HepG2 (cell line): ENCODE data around the gene DHX16. TPM values are rescaled to one million over a fixed set of nuclear protein-coding genes. Genes with fewer than 3 reads are reported as not detected.
A peak's percentile ranks its signal among the peaks of the same experiment; 100 is the strongest.

ENCODE experiments used
- ATAC-seq: fragments of 200-7000 bp; cut with Tn5 transposase; 3 replicates; pipeline ENCODE4 v1.9.1; 2020; ENCODE audit warnings: mild to moderate bottlenecking, moderate library complexity
- BruUV-seq: library from RNA; stranded (reverse); fragments of 400-500 nt; replicated peaks from 2 replicates; lab custom pipeline; 2021; lab: Mats Ljungman, UMichigan
- CTCF ChIA-PET: fragments of 300-600 bp; formaldehyde crosslinking; extraction: SDS; loops from one replicate; lab custom pipeline; 2021; ENCODE audit warnings: low total read pairs, inconsistent platforms, low intra/inter-chr PET ratio; lab: Yijun Ruan, JAX
- POLR2A ChIA-PET: fragments of 350-600 bp; sonication (Branson Sonifier 250); formaldehyde crosslinking; loops from one replicate; lab custom pipeline; 2020; ENCODE audit warnings: antibody characterized with exemption, inconsistent platforms; lab: Yijun Ruan, JAX
- DNase-seq: peaks from one replicate; pipeline ENCODE4 v3.0.0-alpha.2; 2015; ENCODE audit warnings: low spot score
- FAIRE-seq: peaks from 3 replicates; lab custom pipeline; 2011; peaks lifted over from hg19 to GRCh38; lab: Jason Lieb, UNC
- H2AFZ ChIP-seq: one replicate; pipeline ENCODE4 v1.6.1; 2011; ENCODE audit warnings: low read length, inconsistent platforms
- H3K27ac ChIP-seq: fragments of 300-600 bp; 3 replicates; pipeline ENCODE4 v1.8.0; 2011; ENCODE audit warnings: mixed run types, mild to moderate bottlenecking, mixed read lengths, low read length, inconsistent platforms; ENCODE audit not compliant: insufficient read depth; ENCODE audit errors: extremely low read length
- H3K27me3 ChIP-seq, 2 experiments: fragments of 200-600 bp in 1 of 2; 2 replicates in 1 of 2; 3 replicates in 1 of 2; pipeline versions ENCODE4 v1.6.0 to v1.8.0; 2011; ENCODE audit warnings: low read length in 2 of 2, mild to moderate bottlenecking in 2 of 2, moderate library complexity in 2 of 2, inconsistent platforms in 1 of 2; ENCODE audit not compliant: insufficient read depth in 2 of 2, control insufficient read depth in 1 of 2
- H3K36me3 ChIP-seq, 2 experiments: fragments of 200-600 bp in 1 of 2; replicated peaks in 1 of 2; 2 replicates in 1 of 2; 3 replicates in 1 of 2; pipeline versions ENCODE4 v1.5.1 to v1.8.0; 2011; ENCODE audit warnings: low read length in 2 of 2, inconsistent platforms in 1 of 2; ENCODE audit not compliant: insufficient read depth in 2 of 2, control insufficient read depth in 1 of 2
- H3K4me1 ChIP-seq: 2 replicates; pipeline ENCODE4 v1.5.1; 2012; ENCODE audit warnings: low read length, inconsistent platforms; ENCODE audit not compliant: insufficient read depth
- H3K4me2 ChIP-seq: 2 replicates; pipeline ENCODE4 v1.6.0; 2011; ENCODE audit warnings: low read depth, low read length, inconsistent platforms
- H3K4me3 ChIP-seq, 3 experiments: fragments of 200-600 bp in 1 of 3; sonication (generic), shearing (Covaris generic) in 1 of 3; replicated peaks in 1 of 3; 2 replicates each; pipeline ENCODE4 v1.5.1; 2011 to 2016; ENCODE audit warnings: low read length in 3 of 3, inconsistent platforms in 2 of 3, low read depth in 2 of 3, mild to moderate bottlenecking in 2 of 3, control low read depth in 1 of 3, mixed read lengths in 1 of 3; ENCODE audit not compliant: insufficient read depth in 1 of 3
- H3K79me2 ChIP-seq: one replicate; pipeline ENCODE4 v1.6.1; 2011; ENCODE audit warnings: low read length, inconsistent platforms; ENCODE audit not compliant: insufficient read depth
- H3K9ac ChIP-seq: 2 replicates; pipeline ENCODE4 v1.6.0; 2011; ENCODE audit warnings: mild to moderate bottlenecking, low read depth, low read length, inconsistent platforms; ENCODE audit not compliant: insufficient read depth
- H3K9me3 ChIP-seq: 2 replicates; pipeline ENCODE4 v1.5.1; 2012; ENCODE audit warnings: mild to moderate bottlenecking, low read length
- H4K20me1 ChIP-seq: 2 replicates; pipeline ENCODE4 v1.6.0; 2011; ENCODE audit warnings: inconsistent platforms, mild to moderate bottlenecking, low read length, moderate library complexity; ENCODE audit not compliant: insufficient read depth
- ARHGAP35 ChIP-seq: sonication (generic); formaldehyde crosslinking; IDR thresholded peaks from 2 replicates; pipeline ENCODE4 v1.9.0; 2022; ENCODE audit warnings: mild to moderate bottlenecking, inconsistent platforms, moderate library complexity, missing genetic modification reagents, borderline replicate concordance
- FOSL2 ChIP-seq: sonication (generic); formaldehyde crosslinking; IDR thresholded peaks from 2 replicates; pipeline ENCODE4 v1.4.0; 2020; ENCODE audit warnings: missing genetic modification reagents
- FOXA3 ChIP-seq: IDR thresholded peaks from 2 replicates; pipeline ENCODE4 v1.6.1; 2016; ENCODE audit warnings: missing genetic modification reagents, missing compliant biosample characterization
- HCFC1 ChIP-seq: fragments of 150-350 bp; IDR thresholded peaks from 2 replicates; pipeline ENCODE4 v1.6.1; 2014; ENCODE audit warnings: low read depth, low read length
- HDAC2 ChIP-seq: sonication (generic); formaldehyde crosslinking; IDR thresholded peaks from 2 replicates; pipeline ENCODE4 v1.4.0; 2020; ENCODE audit warnings: missing genetic modification reagents
- ISL2 ChIP-seq: sonication (generic); formaldehyde crosslinking; IDR thresholded peaks from 2 replicates; pipeline ENCODE4 v1.5.0; 2020; ENCODE audit warnings: missing genetic modification reagents
- NFYC ChIP-seq: IDR thresholded peaks from 2 replicates; pipeline ENCODE4 v1.6.1; 2016; ENCODE audit warnings: missing genetic modification reagents, missing compliant biosample characterization
- NPAS2 ChIP-seq: sonication (generic); formaldehyde crosslinking; IDR thresholded peaks from 2 replicates; pipeline ENCODE4 v1.8.0; 2022; ENCODE audit warnings: mild to moderate bottlenecking, missing genetic modification reagents, borderline replicate concordance
- PPARG ChIP-seq: conservative IDR thresholded peaks from 2 replicates; pipeline ENCODE4 v1.6.1; 2016; ENCODE audit warnings: missing biosample characterization, missing genetic modification reagents
- RFX1 ChIP-seq: fragments of 450-650 bp; IDR thresholded peaks from 2 replicates; pipeline ENCODE4 v1.6.1; 2017
- SETDB1 ChIP-seq: sonication (generic); formaldehyde crosslinking; IDR thresholded peaks from 2 replicates; pipeline ENCODE4 v1.5.1; 2020; ENCODE audit warnings: missing genetic modification reagents, mild to moderate bottlenecking, borderline replicate concordance
- SP140L ChIP-seq: sonication (generic); formaldehyde crosslinking; IDR thresholded peaks from 2 replicates; pipeline ENCODE4 v1.4.0; 2020; ENCODE audit warnings: missing genetic modification reagents, borderline replicate concordance
- THAP9 ChIP-seq: sonication (generic); formaldehyde crosslinking; IDR thresholded peaks from 2 replicates; pipeline ENCODE4; 2020; ENCODE audit warnings: missing genetic modification reagents, mild to moderate bottlenecking, borderline replicate concordance
- ZNF234 ChIP-seq: sonication (generic); formaldehyde crosslinking; conservative IDR thresholded peaks from 2 replicates; pipeline ENCODE4 v1.5.1; 2020; ENCODE audit warnings: mild to moderate bottlenecking, missing genetic modification reagents
- ZNF333 ChIP-seq: sonication (generic); formaldehyde crosslinking; IDR thresholded peaks from 2 replicates; pipeline ENCODE4 v1.4.0; 2020; ENCODE audit warnings: mild to moderate bottlenecking, missing genetic modification reagents, borderline replicate concordance
- ZNF549 ChIP-seq: sonication (generic); formaldehyde crosslinking; IDR thresholded peaks from 2 replicates; pipeline ENCODE4 v1.5.0; 2020; ENCODE audit warnings: missing genetic modification reagents
- ZNF616 ChIP-seq: sonication (generic); formaldehyde crosslinking; IDR thresholded peaks from 2 replicates; pipeline ENCODE4 v1.5.0; 2020; ENCODE audit warnings: low read depth, mild to moderate bottlenecking, missing genetic modification reagents
- ZNF781 ChIP-seq: sonication (generic); formaldehyde crosslinking; IDR thresholded peaks from 2 replicates; pipeline ENCODE4 v1.5.1; 2020; ENCODE audit warnings: borderline replicate concordance, mild to moderate bottlenecking, missing genetic modification reagents; ENCODE audit errors: not compliant biosample characterization
- WGBS: methylation state at CpG from one replicate; pipeline ENCODE4 v1.1.6; 2017; ENCODE audit warnings: low lambda C conversion rate; 5-methylcytosine and 5-hydroxymethylcytosine counted together
- in situ Hi-C: cut with HindIII; loops from 2 replicates; pipeline ENCODE4 v1.10.0; 2017; ENCODE audit warnings: low pct_unique_long_range_greater_than_20kb; ENCODE audit not compliant: extremely low pct_ligation_motif_present
- intact Hi-C: fragments of 100-400 bp; cut with micrococcal nuclease; formaldehyde crosslinking; loops from one replicate; pipeline ENCODE4 v1.10.0; 2022; ENCODE audit not compliant: unreplicated experiment
- polyA plus RNA-seq, 8 experiments: library from polyadenylated mRNA; depleted of rRNA in 3 of 8; stranded (reverse) in 7 of 8; unstranded in 1 of 8; fragments of >200 nt; fragmentation: Illumina TruSeq in 4 of 8; extraction: Trizol in 4 of 8; gene quantifications; 2 replicates each; pipeline versions ENCODE4 v1.2.1 to v1.2.3, GENCODE V29; 2011 to 2016; ENCODE audit warnings: low read depth in 4 of 8, missing spikeins in 1 of 8, mixed read lengths in 1 of 8; ENCODE audit not compliant: insufficient read depth in 1 of 8
- total RNA-seq, 5 experiments: library from RNA; depleted of rRNA; stranded (reverse); fragments of >200 nt; fragmentation: Illumina TruSeq; extraction: Trizol; gene quantifications; 2 replicates each; pipeline ENCODE4 v1.2.3, GENCODE V29; 2016; ENCODE audit warnings: low read depth in 1 of 5
- TF ChIP-seq, protein P1 (sequence below): conservative IDR thresholded peaks from 2 replicates; pipeline ENCODE4 v1.6.1; 2018; ENCODE audit warnings: missing genetic modification reagents
- TF ChIP-seq, protein P2 (sequence below): sonication (generic); formaldehyde crosslinking; IDR thresholded peaks from 2 replicates; pipeline ENCODE4 v1.5.0; 2020; ENCODE audit warnings: missing genetic modification reagents

The DHX16 gene
- total and polyA plus RNA-seq, 2 of the 13 experiments (the other 11 are each of a cell fraction or from before 2014, with no cell fraction given): 57.0 to 58.5 TPM

- peak; percentile 64 for ATAC-seq
- Histone ChIP-seq H3K4me1 (peaks cover 31% of the 10 kb centered on the region), H2AFZ (no peak overlapping the region), H3K9ac (peak overlapping the region; percentile 85; the same call in 1 of the 2 replicates), H3K36me3 (peaks cover 14 to 35% of the 10 kb centered on the region in 2 experiments), H3K4me2 (peak overlapping the region; percentile 73), H4K20me1 (peaks cover 4% of the 10 kb centered on the region; the same call in 1 of the 2 replicates), H3K27ac (no peak overlapping the region), H3K79me2 (peaks cover 25% of the 10 kb centered on the region), H3K27me3 (no peaks in the 10 kb centered on the region; a peak in 1 of 5 replicates), H3K4me3 (peak overlapping the region in 2 of 3 experiments; percentile 76 to 95; a peak in 3 of 6 replicates), H3K9me3 (no peaks in the 10 kb centered on the region)
- BruUV-seq: TSS peak; percentile 35
- in situ Hi-C loops: loop anchor here (5.0 kb wide), 2 partner anchors 44 to 189 kb away; partner anchors contain the start of gene ATAT1
- intact Hi-C loops: loop anchor here (10.0 kb wide), 2 partner anchors 126 to 154 kb away; no protein-coding TSS in a partner anchor
- peak; percentile 45 for DNase-seq
- peak; percentile 28 for FAIRE-seq
- ChIA-PET POLR2A (interaction anchor here (2.3 to 2.7 kb wide), 2 partner anchors 14 to 53 kb away, joined by 26 to 27 read pairs; partner anchors contain the start of genes MRPS18B and PPP1R10), CTCF (no interaction called here)
- 92% methylated on average over 27 of the region's 27 CpGs for WGBS
- no peak for TF ChIP-seq ARHGAP35 (CRISPR knock-in tag)
- no peak for TF ChIP-seq HCFC1
- no peak for TF ChIP-seq FOSL2
- no peak for TF ChIP-seq ZNF616
- TF ChIP-seq PPARG (CRISPR knock-in tag): no peak
- TF ChIP-seq THAP9 (CRISPR knock-in tag): no peak
- no peak for TF ChIP-seq SETDB1 (CRISPR knock-in tag)
- no peak for TF ChIP-seq ISL2 (CRISPR knock-in tag)
- TF ChIP-seq ZNF781: no peak
- TF ChIP-seq, protein P1, sequence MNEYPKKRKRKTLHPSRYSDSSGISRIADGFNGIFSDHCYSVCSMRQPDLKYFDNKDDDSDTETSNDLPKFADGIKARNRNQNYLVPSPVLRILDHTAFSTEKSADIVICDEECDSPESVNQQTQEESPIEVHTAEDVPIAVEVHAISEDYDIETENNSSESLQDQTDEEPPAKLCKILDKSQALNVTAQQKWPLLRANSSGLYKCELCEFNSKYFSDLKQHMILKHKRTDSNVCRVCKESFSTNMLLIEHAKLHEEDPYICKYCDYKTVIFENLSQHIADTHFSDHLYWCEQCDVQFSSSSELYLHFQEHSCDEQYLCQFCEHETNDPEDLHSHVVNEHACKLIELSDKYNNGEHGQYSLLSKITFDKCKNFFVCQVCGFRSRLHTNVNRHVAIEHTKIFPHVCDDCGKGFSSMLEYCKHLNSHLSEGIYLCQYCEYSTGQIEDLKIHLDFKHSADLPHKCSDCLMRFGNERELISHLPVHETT (CRISPR knock-in tag): no peak
- TF ChIP-seq RFX1: no peak
- TF ChIP-seq ZNF333 (CRISPR knock-in tag): no peak
- no peak for TF ChIP-seq ZNF549
- no peak for TF ChIP-seq SP140L (CRISPR knock-in tag)
- TF ChIP-seq, protein P2, sequence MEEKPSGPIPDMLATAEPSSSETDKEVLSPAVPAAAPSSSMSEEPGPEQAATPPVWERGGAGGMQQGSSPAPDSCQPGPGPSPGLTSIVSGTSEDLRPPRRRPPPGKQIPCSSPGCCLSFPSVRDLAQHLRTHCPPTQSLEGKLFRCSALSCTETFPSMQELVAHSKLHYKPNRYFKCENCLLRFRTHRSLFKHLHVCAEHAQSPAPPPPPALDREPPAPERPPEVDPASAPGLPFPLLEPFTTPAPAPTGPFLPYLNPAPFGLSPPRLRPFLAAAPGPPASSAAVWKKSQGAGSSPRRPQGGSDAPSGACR (CRISPR knock-in tag): no peak
- 0 out of 2 replicates have a peak, but pooled peaks have one; percentile 37 for TF ChIP-seq FOXA3 (CRISPR knock-in tag)
- TF ChIP-seq HDAC2: 0 out of 2 replicates have a peak, but pooled peaks have one; percentile 16
- TF ChIP-seq NPAS2 (CRISPR knock-in tag): no peak
- no peak for TF ChIP-seq ZNF234 (CRISPR knock-in tag)
- TF ChIP-seq NFYC (CRISPR knock-in tag): no peak
These were observed 1.9 kb downstream of the DHX16 start for GRCh38 chr6:30670760-30671527.
